Measurements from ENCODE around the gene CMTM1.
"Not testable (repeated sequence)": the region's sequence is repeated elsewhere in the genome, so short reads cannot be mapped to it uniquely, and the experiment has no call there.

Gene CMTM1

GRCh38 chr16:66617728-66618127, 51.5 kb downstream of the CMTM1 start:
- TF ChIP-seq TAF1 (IDR thresholded peaks at IDR 0.05; ENCODE audit: low read depth, low read length) (no peak), POU2F2 (IDR thresholded peaks at IDR 0.05; ENCODE audit: low read depth, low read length) (no peak), SPI1 (IDR thresholded peaks at IDR 0.05; ENCODE audit: low read depth, low read length) (no peak), POLR2AphosphoS5 (IDR thresholded peaks at IDR 0.05; ENCODE audit: low read depth, low read length) (no peak), POLR2A (IDR thresholded peaks at IDR 0.05; ENCODE audit: low read depth, low read length) (no peak), PAX5 (IDR thresholded peaks at IDR 0.05; ENCODE audit: insufficient read depth, low read length, severe bottlenecking) (no peak)
- FAIRE-seq (no peak), DNase-seq (ENCODE audit: insufficient read length, low spot score) (no peak)

- TF ChIP-seq PAX5 (IDR thresholded peaks at IDR 0.05; ENCODE audit: insufficient read depth, low read length, severe bottlenecking) = no peak
- no peak for DNase-seq (ENCODE audit: insufficient read length, low spot score)
- FAIRE-seq = no peak
Measured at GRCh38 chr16:66618588-66619375, 52.5 kb downstream of the CMTM1 start.

GRCh38 chr16:66619534-66620428, 53.5 kb downstream of the CMTM1 start:
- DNase-seq (ENCODE audit: insufficient read length, low spot score) (no peak), FAIRE-seq (no peak)
- TF ChIP-seq PAX5 (IDR thresholded peaks at IDR 0.05; ENCODE audit: insufficient read depth, low read length, severe bottlenecking) = no peak
- no peak for TF ChIP-seq TAF1 (IDR thresholded peaks at IDR 0.05; ENCODE audit: low read depth, low read length)
- TF ChIP-seq POLR2AphosphoS5 (IDR thresholded peaks at IDR 0.05; ENCODE audit: low read depth, low read length) = no peak
- no peak for TF ChIP-seq POU2F2 (IDR thresholded peaks at IDR 0.05; ENCODE audit: low read depth, low read length)
- no peak for TF ChIP-seq POLR2A (IDR thresholded peaks at IDR 0.05; ENCODE audit: low read depth, low read length)

GRCh38 chr16:66620429-66620795, 54.2 kb downstream of the CMTM1 start:
- FAIRE-seq (no peak), DNase-seq (ENCODE audit: insufficient read length, low spot score) (no peak)

GRCh38 chr16:66621973-66622372, 55.7 kb downstream of the CMTM1 start:
- no peak for FAIRE-seq
- TF ChIP-seq POU2F2 (IDR thresholded peaks at IDR 0.05; ENCODE audit: low read depth, low read length) = no peak
- TF ChIP-seq POLR2AphosphoS5 (IDR thresholded peaks at IDR 0.05; ENCODE audit: low read depth, low read length) = no peak
- no peak for TF ChIP-seq TAF1 (IDR thresholded peaks at IDR 0.05; ENCODE audit: low read depth, low read length)
- TF ChIP-seq POLR2A (IDR thresholded peaks at IDR 0.05; ENCODE audit: low read depth, low read length) = no peak
- no peak for TF ChIP-seq PAX5 (IDR thresholded peaks at IDR 0.05; ENCODE audit: insufficient read depth, low read length, severe bottlenecking)
- no peak for TF ChIP-seq SPI1 (IDR thresholded peaks at IDR 0.05; ENCODE audit: low read depth, low read length)
- no peak for DNase-seq (ENCODE audit: insufficient read length, low spot score)

More at GRCh38 chr16:66620429-66620795, 54.2 kb downstream of the CMTM1 start:
- TF ChIP-seq POLR2A (IDR thresholded peaks at IDR 0.05; ENCODE audit: low read depth, low read length) (no peak), POLR2AphosphoS5 (IDR thresholded peaks at IDR 0.05; ENCODE audit: low read depth, low read length) (no peak), PAX5 (IDR thresholded peaks at IDR 0.05; ENCODE audit: insufficient read depth, low read length, severe bottlenecking) (no peak), SPI1 (IDR thresholded peaks at IDR 0.05; ENCODE audit: low read depth, low read length) (no peak), POU2F2 (IDR thresholded peaks at IDR 0.05; ENCODE audit: low read depth, low read length) (no peak), TAF1 (IDR thresholded peaks at IDR 0.05; ENCODE audit: low read depth, low read length) (no peak)

- TF ChIP-seq SPI1 (IDR thresholded peaks at IDR 0.05; ENCODE audit: low read depth, low read length) (no peak), PAX5 (IDR thresholded peaks at IDR 0.05; ENCODE audit: insufficient read depth, low read length, severe bottlenecking) (no peak), POU2F2 (IDR thresholded peaks at IDR 0.05; ENCODE audit: low read depth, low read length) (no peak), POLR2A (IDR thresholded peaks at IDR 0.05; ENCODE audit: low read depth, low read length) (no peak), TAF1 (IDR thresholded peaks at IDR 0.05; ENCODE audit: low read depth, low read length) (no peak), POLR2AphosphoS5 (IDR thresholded peaks at IDR 0.05; ENCODE audit: low read depth, low read length) (no peak)
- DNase-seq (ENCODE audit: insufficient read length, low spot score) (no peak), FAIRE-seq (no peak)
Measured at GRCh38 chr16:66622863-66623262, 56.6 kb downstream of the CMTM1 start.

- DNase-seq (ENCODE audit: insufficient read length, low spot score) (no peak), FAIRE-seq (no peak)
- TF ChIP-seq PAX5 (IDR thresholded peaks at IDR 0.05; ENCODE audit: insufficient read depth, low read length, severe bottlenecking) (no peak), SPI1 (IDR thresholded peaks at IDR 0.05; ENCODE audit: low read depth, low read length) (no peak), POU2F2 (IDR thresholded peaks at IDR 0.05; ENCODE audit: low read depth, low read length) (no peak), POLR2A (IDR thresholded peaks at IDR 0.05; ENCODE audit: low read depth, low read length) (no peak), POLR2AphosphoS5 (IDR thresholded peaks at IDR 0.05; ENCODE audit: low read depth, low read length) (no peak), TAF1 (IDR thresholded peaks at IDR 0.05; ENCODE audit: low read depth, low read length) (no peak)
Measured at GRCh38 chr16:66623755-66624154, 57.5 kb downstream of the CMTM1 start.

GRCh38 chr16:66627611-66628378, 61.6 kb downstream of the CMTM1 start:
- not testable (repeated sequence) for DNase-seq (ENCODE audit: insufficient read length, low spot score); FAIRE-seq
